DMS79 treated with DMSO at 0.1 percent for 48 hours (cell line): ENCODE measurements around the gene DHRS7B.
"Not testable (repeated sequence)": the region's sequence is repeated elsewhere in the genome, so short reads cannot be mapped to it uniquely, and the experiment has no call there.

Experiments used
- DNase-seq: peaks from one replicate; lab custom pipeline; 2025; lab: John Stamatoyannopoulos, UW

The DHRS7B gene

GRCh38 chr17:21177854-21178600 lies 51.3 kb downstream of the DHRS7B start:
- DNase-seq, result no peak

- DNase-seq, result no peak
Measured at GRCh38 chr17:21183468-21183867, 56.7 kb downstream of the DHRS7B start.

DNA sequence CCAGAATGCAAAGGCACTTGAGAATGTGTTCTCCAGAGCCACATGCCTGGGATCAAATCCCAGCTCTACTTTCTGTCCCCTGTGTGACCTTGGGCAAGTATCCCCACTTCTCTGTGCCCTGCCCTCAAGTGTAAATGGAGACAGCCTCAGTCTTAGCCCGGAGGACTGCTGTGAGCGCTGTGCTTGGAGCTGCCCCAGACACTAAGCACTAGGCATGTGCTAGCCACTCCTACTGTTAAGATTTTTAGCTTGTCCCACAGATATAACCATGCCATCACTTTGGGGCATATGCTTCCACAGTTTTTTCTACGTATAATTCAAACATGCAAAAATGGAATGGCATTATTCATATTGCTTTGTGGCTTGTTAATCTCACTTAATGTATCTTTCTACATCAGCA lies 57.8 kb downstream of the DHRS7B start:
- DNase-seq, result no peak

DNA sequence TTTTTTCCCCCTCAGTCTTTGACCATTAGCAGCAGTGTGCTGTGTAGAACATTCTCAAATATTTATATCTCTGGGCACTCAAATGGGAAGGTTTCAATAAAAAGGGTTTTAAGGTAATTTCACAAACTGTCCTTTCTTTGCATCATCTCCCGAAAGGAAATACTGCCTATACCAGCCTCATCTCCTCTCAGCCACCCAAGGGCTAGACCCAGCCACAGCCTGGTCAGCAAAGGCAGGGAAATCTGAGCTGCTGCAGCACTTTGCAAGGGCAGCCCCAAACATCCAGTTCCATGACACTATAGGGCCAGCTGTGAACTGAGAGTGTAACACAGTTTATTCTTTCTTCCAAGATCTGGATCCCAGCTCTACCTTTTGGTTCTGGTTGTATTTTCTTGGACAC lies 58.3 kb downstream of the DHRS7B start:
- DNase-seq, result no peak

GRCh38 chr17:21186399-21187187 lies 59.8 kb downstream of the DHRS7B start:
- no peak for DNase-seq

- DNase-seq, result no peak
Measured at GRCh38 chr17:21189361-21189760, 62.6 kb downstream of the DHRS7B start.

GRCh38 chr17:21190078-21190477 lies 63.3 kb downstream of the DHRS7B start:
- DNase-seq, result no peak

DNA sequence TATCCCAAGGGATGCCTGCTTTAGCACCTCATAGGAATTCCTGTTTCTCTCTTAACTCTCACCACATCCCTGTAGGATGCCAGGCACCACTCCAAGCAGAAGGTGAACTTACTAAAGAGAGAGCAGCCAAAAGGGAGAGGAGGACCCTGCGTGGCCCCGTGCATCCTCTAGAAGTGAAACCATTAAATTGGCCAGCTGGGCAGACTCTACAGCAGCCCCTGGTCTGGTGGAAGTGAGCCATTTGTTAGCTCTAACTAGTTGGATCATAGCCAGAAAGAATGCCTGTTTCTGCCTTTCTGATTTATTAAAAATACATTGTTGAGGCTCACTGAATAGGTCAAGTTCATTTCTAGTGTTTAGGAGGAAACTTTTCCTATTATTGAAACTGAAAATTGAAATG lies 64.9 kb downstream of the DHRS7B start:
- peak; percentile 2 for DNase-seq

GRCh38 chr17:21192414-21192813 lies 65.7 kb downstream of the DHRS7B start:
- not testable (repeated sequence) for DNase-seq

DNA sequence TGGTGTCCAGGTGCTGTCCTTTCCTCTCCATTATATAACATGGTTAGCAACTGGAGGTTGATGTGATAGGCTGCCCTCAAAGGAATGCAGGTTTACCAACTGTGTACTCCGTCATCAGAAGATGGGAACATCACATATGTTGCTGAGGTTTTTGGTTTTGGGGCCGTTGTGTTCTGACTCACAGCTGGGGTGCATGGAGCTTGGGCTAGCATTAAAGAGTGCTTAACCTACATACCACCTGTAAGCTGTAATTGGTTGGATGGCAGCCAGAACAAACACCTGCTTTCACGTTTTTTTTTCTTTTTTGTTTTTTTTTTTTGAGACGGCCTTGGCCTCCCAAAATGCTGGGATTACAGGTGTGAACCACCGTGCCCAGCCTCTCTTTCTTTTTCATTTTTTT lies 66.3 kb downstream of the DHRS7B start:
- DNase-seq, result no peak

- peak; percentile 31 for DNase-seq
Measured at GRCh38 chr17:21194226-21194625, 67.5 kb downstream of the DHRS7B start.

GRCh38 chr17:21194703-21195102 lies 67.9 kb downstream of the DHRS7B start:
- DNase-seq, result peak; percentile 35

GRCh38 chr17:21196126-21196525 lies 69.4 kb downstream of the DHRS7B start:
- DNase-seq, result peak; percentile 1

DNA sequence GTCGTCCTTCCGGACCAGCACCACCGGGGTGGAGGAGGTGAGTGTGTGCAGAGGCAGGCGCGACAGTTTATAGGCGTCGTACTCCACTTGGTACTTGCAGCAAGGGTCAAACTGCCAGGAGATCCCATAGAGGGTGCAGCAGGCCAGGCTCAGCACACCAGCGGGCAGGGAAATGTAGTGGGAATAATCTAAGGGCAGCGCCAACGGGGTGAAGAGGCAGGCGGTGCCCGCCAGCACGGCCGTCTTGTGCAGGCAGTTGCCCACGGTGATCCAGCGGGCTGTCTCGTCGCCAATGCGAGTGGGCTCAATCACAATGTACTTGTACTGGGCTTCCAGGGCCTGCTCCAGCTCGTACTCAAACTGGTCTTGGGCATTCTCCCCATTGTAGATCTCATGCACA lies 71.6 kb downstream of the DHRS7B start:
- DNase-seq, result no peak

DNA sequence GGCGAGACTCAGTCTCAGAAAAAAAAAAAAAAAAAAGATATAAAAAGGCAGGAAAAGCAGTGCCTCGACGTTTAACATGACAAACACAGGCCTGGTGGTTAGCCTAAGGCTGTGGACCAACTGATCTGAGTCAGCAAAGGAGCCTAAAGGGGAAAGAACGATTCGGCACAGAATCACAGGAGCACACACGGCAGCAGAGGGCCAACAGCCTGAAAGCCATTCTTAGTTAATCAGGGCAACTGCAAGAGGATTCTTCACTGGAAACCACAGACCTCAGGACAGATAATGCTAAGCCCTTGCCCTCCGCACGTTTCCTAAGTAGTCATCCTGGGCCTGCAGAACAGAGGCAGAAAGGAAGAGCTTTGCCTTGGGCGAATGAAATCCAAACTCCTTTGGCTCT lies 72.5 kb downstream of the DHRS7B start:
- DNase-seq, result no peak

- no peak for DNase-seq
Measured at GRCh38 chr17:21199856-21200255, 73.1 kb downstream of the DHRS7B start.

- no peak for DNase-seq
Measured at GRCh38 chr17:21200590-21201297, 74.0 kb downstream of the DHRS7B start.

- DNase-seq, result peak; percentile 8
Measured at GRCh38 chr17:21201298-21201595, 74.5 kb downstream of the DHRS7B start.

- no peak for DNase-seq
Measured at GRCh38 chr17:21201874-21202273, 75.1 kb downstream of the DHRS7B start.

GRCh38 chr17:21202512-21202911 lies 75.7 kb downstream of the DHRS7B start:
- no peak for DNase-seq

DNA sequence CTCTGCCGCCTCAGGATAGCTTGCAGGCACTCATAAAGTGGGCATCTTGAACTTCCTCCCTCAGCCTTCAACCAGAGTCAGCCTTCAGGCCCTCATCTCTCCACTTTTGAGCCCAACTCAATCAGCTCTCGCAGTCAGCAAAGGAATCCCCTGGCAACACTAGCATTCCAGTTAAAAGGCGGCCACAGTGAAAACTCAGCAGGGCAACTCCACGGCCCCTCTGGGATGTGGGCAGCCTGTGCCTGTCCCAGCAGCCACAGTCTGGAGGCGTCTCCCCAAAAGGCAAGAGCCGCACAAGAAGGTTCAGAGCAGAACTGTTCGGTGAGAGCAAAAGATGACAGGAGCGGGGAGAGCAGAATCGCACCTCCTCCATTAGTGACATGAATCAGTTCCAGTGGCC lies 78.2 kb downstream of the DHRS7B start:
- no peak for DNase-seq

GRCh38 chr17:21208352-21208751 lies 81.6 kb downstream of the DHRS7B start:
- no peak for DNase-seq
